Measurements from ENCODE around the gene RASGRP3. TPM values are rescaled to one million over a fixed set of nuclear protein-coding genes. Genes with fewer than 3 reads are reported as not detected.

Gene RASGRP3
- total and polyA plus RNA-seq, 9 of the 15 experiments (the other 6 are each of a cell fraction or from before 2014, with no cell fraction given) = 0.18 to 1.7 (median 1.2) TPM

- TF ChIP-seq, protein P1, sequence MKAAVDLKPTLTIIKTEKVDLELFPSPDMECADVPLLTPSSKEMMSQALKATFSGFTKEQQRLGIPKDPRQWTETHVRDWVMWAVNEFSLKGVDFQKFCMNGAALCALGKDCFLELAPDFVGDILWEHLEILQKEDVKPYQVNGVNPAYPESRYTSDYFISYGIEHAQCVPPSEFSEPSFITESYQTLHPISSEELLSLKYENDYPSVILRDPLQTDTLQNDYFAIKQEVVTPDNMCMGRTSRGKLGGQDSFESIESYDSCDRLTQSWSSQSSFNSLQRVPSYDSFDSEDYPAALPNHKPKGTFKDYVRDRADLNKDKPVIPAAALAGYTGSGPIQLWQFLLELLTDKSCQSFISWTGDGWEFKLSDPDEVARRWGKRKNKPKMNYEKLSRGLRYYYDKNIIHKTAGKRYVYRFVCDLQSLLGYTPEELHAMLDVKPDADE (conservative IDR thresholded peaks at IDR 0.05; ENCODE audit: control insufficient read depth, low read depth, low read length) = no peak
- TF ChIP-seq PHB2 (IDR thresholded peaks at IDR 0.05; ENCODE audit: low read depth) = no peak
- TF ChIP-seq DACH1 (IDR thresholded peaks at IDR 0.05; ENCODE audit: partially characterized antibody) = no peak
- no peak for TF ChIP-seq MEF2D (tag; conservative IDR thresholded peaks at IDR 0.05; ENCODE audit: low read depth)
- TF ChIP-seq, protein P2, sequence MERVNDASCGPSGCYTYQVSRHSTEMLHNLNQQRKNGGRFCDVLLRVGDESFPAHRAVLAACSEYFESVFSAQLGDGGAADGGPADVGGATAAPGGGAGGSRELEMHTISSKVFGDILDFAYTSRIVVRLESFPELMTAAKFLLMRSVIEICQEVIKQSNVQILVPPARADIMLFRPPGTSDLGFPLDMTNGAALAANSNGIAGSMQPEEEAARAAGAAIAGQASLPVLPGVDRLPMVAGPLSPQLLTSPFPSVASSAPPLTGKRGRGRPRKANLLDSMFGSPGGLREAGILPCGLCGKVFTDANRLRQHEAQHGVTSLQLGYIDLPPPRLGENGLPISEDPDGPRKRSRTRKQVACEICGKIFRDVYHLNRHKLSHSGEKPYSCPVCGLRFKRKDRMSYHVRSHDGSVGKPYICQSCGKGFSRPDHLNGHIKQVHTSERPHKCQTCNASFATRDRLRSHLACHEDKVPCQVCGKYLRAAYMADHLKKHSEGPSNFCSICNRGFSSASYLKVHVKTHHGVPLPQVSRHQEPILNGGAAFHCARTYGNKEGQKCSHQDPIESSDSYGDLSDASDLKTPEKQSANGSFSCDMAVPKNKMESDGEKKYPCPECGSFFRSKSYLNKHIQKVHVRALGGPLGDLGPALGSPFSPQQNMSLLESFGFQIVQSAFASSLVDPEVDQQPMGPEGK (CRISPR knock-in tag; IDR thresholded peaks at IDR 0.05; ENCODE audit: borderline replicate concordance) = no peak
- TF ChIP-seq CBX2 (IDR thresholded peaks at IDR 0.05; ENCODE audit: insufficient read depth, low read length, poor library complexity, severe bottlenecking) = no peak
- no peak for TF ChIP-seq ZBTB1 (CRISPR knock-in tag; IDR thresholded peaks at IDR 0.05; ENCODE audit: borderline replicate concordance, low read depth)
- TF ChIP-seq FIP1L1 (IDR thresholded peaks at IDR 0.05; ENCODE audit: low read depth, low read length, poor library complexity, severe bottlenecking) = no peak
Observed at GRCh38 chr2:33522576-33522975, 46.1 kb downstream of the RASGRP3 start (continued).

Measured in K562 (cell line).